ENCODE results near the gene TCEAL5. TPM values are rescaled to one million over a fixed set of nuclear protein-coding genes. Genes with fewer than 3 reads are reported as not detected.

TCEAL5 gene
- not detected for total RNA-seq

- no peak for TF ChIP-seq CTCF (IDR thresholded peaks at IDR 0.05; ENCODE audit: low read depth)
These were observed at the start of gene TCEAL5 for GRCh38 chrX:103276581-103277002. Gene TCEAL5, minus strand, starts transcription at chrX:103276750. Its CDS starts 2,187 bp downstream, at chrX:103274563.

- TF ChIP-seq CTCF (IDR thresholded peaks at IDR 0.05; ENCODE audit: low read depth) = no peak
These were observed 34.8 kb upstream of the TCEAL5 start for GRCh38 chrX:103311399-103311780.

- TF ChIP-seq CTCF (IDR thresholded peaks at IDR 0.05; ENCODE audit: low read depth) = no peak
These were observed 34.2 kb upstream of the TCEAL5 start, which contains the start of gene BEX2 for GRCh38 chrX:103310555-103311398. Gene BEX2, minus strand, starts transcription at chrX:103310990. Its CDS starts 1,014 bp downstream, at chrX:103309976.

GRCh38 chrX:103309860-103310554 is 33.5 kb upstream of the TCEAL5 start:
- TF ChIP-seq CTCF (IDR thresholded peaks at IDR 0.05; ENCODE audit: low read depth) = no peak

- TF ChIP-seq CTCF (IDR thresholded peaks at IDR 0.05; ENCODE audit: low read depth) = no peak
These were observed 28.2 kb upstream of the TCEAL5 start for GRCh38 chrX:103304705-103305104.

GRCh38 chrX:103293118-103293517 is 16.6 kb upstream of the TCEAL5 start:
- TF ChIP-seq CTCF (IDR thresholded peaks at IDR 0.05; ENCODE audit: low read depth) = no peak

- no peak for TF ChIP-seq CTCF (IDR thresholded peaks at IDR 0.05; ENCODE audit: low read depth)
These were observed 3.1 kb upstream of the TCEAL5 start for GRCh38 chrX:103279624-103280023.
